Large intestine (tissue), 3 donors: ENCODE results near the gene ABCC3. TPM values are rescaled to one million over a fixed set of nuclear protein-coding genes. Genes with fewer than 3 reads are reported as not detected.
"Not testable (repeated sequence)": the region's sequence is repeated elsewhere in the genome, so short reads cannot be mapped to it uniquely, and the experiment has no call there.

Source experiments
- DNase-seq, 2 donors: peaks; one replicate each; pipeline versions ENCODE4 v3.0.0 to v3.0.0-alpha.2; 2013
- H3K27ac ChIP-seq: one replicate; pipeline ENCODE4 v1.5.1; 2013; ENCODE audit warnings: low read length
- H3K27me3 ChIP-seq: 2 replicates; pipeline ENCODE4 v1.6.1; 2013; ENCODE audit warnings: low read length; ENCODE audit not compliant: control insufficient read depth, insufficient read depth
- H3K36me3 ChIP-seq: 2 replicates; pipeline ENCODE4 v1.6.1; 2013; ENCODE audit warnings: low read length; ENCODE audit not compliant: control insufficient read depth, insufficient read depth
- H3K4me1 ChIP-seq: one replicate; pipeline ENCODE4 v1.6.1; 2013; ENCODE audit warnings: low read length; ENCODE audit not compliant: control insufficient read depth, insufficient read depth
- H3K4me3 ChIP-seq: one replicate; pipeline ENCODE4 v1.5.1; 2013; ENCODE audit warnings: low read length
- H3K9me3 ChIP-seq: one replicate; pipeline ENCODE4 v1.6.1; 2013; ENCODE audit warnings: mild to moderate bottlenecking, low read depth, low read length, moderate library complexity; ENCODE audit not compliant: control insufficient read depth
- WGBS: methylation state at CpG from one replicate; pipeline ENCODE4 v1.1.5; 2013; ENCODE audit warnings: low lambda C conversion rate; ENCODE audit not compliant: insufficient coverage; 5-methylcytosine and 5-hydroxymethylcytosine counted together
- polyA plus RNA-seq: library from polyadenylated mRNA; unstranded; fragments of 120-200 nt; gene quantifications from one replicate; pipeline ENCODE4 v1.2.1, GENCODE V29; 2013

Gene ABCC3
- polyA plus RNA-seq, 1 donor: 53.7 TPM

- Histone ChIP-seq H3K27ac (no peak overlapping the region), H3K4me1 (peaks cover 30% of the 10 kb centered on the region), H3K27me3 (no peaks in the 10 kb centered on the region), H3K9me3 (no peaks in the 10 kb centered on the region), H3K4me3 (no peak overlapping the region), H3K36me3 (no peaks in the 10 kb centered on the region)
- no peak for DNase-seq
- WGBS: 40% methylated on average over 1 of the region's 3 CpGs
Observed at GRCh38 chr17:50722746-50723145, 88.1 kb downstream of the ABCC3 start.

- H3K27me3 ChIP-seq, H3K4me3 ChIP-seq, DNase-seq, H3K36me3 ChIP-seq, H3K9me3 ChIP-seq, H3K27ac ChIP-seq: not testable (repeated sequence)
- WGBS: 100% methylated on average over 1 of the region's 6 CpGs
- peaks cover 29% of the 10 kb centered on the region for H3K4me1 ChIP-seq
Observed at GRCh38 chr17:50724622-50725021, 89.9 kb downstream of the ABCC3 start.

DNA sequence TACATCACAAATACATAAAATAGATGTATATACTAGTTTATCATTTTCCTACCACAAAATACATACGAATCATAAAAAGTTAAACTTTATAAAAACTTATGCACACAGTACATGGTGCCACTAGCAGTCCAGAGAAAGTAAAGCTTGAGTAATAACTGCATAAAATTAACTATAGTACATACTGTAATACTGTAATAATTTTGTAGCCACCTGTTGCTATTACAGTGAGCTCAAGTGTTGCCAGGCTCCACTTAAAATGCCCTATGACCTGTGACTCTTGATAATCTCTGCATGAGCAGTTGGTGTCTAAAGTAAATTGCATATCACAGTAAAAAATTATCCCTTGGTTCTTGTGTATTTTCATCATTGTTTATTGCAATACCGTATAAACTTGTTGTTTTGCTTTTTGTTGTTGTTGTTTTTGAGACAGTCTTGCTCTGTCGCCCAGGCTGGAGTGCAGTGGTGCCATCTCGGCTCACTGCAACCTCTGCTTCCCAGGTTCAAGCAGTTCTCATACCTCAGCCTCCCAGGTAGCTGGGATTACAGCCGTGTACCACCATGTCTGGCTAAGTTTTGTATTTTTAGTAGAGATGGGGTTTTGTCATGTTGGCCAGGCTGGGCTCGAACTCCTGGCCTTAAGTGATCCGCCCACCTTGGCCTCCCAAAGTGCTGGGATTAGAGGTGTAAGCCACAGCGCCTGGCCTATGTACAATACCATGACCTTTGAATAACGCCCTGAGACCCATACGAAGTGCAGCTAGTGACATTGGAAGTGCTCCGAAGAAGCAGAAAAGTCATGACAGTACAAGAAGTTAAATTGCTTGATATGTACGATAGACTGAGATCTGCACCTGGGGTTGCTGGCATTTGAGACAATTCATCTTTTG lies 91.3 kb downstream of the ABCC3 start:
- Histone ChIP-seq H3K36me3 (no peaks in the 10 kb centered on the region), H3K4me1 (peaks cover 29% of the 10 kb centered on the region), H3K27ac (no peak overlapping the region), H3K4me3 (no peak overlapping the region), H3K27me3 (no peaks in the 10 kb centered on the region), H3K9me3 (no peaks in the 10 kb centered on the region)
- DNase-seq: peak in 1 of 2 donors; percentile 34
- WGBS: 45% methylated on average over 6 of the region's 12 CpGs

GRCh38 chr17:50728112-50728429 lies 93.4 kb downstream of the ABCC3 start:
- Histone ChIP-seq H3K9me3 (no peaks in the 10 kb centered on the region), H3K4me1 (peaks cover 30% of the 10 kb centered on the region), H3K27ac (no peak overlapping the region), H3K27me3 (no peaks in the 10 kb centered on the region), H3K36me3 (no peaks in the 10 kb centered on the region), H3K4me3 (no peak overlapping the region)
- no peak for DNase-seq
- WGBS: 71% methylated on average over 1 of the region's 2 CpGs

DNA sequence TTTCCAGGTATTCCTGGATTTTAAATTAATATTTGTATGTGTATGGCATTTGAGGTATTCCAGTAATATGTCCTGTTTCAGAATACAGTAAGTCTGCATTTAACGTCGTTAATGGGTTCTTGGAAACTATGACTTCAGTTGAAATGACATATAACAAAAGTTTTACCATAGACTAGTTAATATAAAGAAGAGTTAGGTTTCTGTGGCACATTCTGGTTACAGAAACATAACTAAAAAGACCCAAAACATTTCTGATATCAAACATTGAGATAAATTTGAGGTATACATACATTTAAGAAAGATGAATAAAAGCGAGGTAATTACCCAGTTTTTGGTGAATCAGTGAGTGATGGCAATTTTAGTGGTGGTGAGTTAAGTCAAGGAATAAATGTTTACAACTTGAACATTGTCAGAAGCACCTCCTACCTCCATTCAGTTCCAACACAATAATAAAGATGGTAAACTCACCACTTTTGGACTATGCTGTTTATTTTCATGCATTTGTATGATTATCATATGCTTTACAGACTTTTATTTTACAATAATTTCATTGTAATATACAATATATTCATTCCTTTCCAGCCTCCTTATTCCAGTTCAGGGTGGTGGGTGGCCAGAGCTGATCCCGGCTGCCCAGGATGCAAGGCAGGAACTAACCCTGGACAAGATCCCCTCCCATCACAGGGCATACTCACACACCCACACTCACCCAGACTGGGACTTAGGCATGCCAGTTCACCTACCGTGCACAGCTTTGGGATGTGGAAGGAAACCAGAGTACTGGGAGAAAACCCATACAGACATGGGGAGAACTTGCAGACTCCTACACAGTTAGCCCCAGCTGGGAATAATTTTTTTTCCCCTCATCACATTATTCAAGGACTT lies 94.4 kb downstream of the ABCC3 start:
- 80% methylated on average over 1 of the region's 5 CpGs for WGBS
- H3K27ac ChIP-seq: no peak overlapping the region
- peaks cover 22% of the 10 kb centered on the region for H3K4me1 ChIP-seq
- DNase-seq: no peak
- no peaks in the 10 kb centered on the region for H3K9me3 ChIP-seq
- no peaks in the 10 kb centered on the region for H3K36me3 ChIP-seq
- no peak overlapping the region for H3K4me3 ChIP-seq
- H3K27me3 ChIP-seq: no peaks in the 10 kb centered on the region

- Histone ChIP-seq H3K36me3 (no peaks in the 10 kb centered on the region), H3K27ac (peak overlapping the region; percentile 10), H3K9me3 (no peaks in the 10 kb centered on the region), H3K4me1 (peaks cover 9% of the 10 kb centered on the region), H3K4me3 (no peak overlapping the region), H3K27me3 (no peaks in the 10 kb centered on the region)
- peak; percentile 39 to 80 for DNase-seq
- 30% methylated on average over 2 of the region's 7 CpGs for WGBS
Observed at GRCh38 chr17:50731575-50732460, 97.1 kb downstream of the ABCC3 start.

GRCh38 chr17:50735287-50735686 lies 100.6 kb downstream of the ABCC3 start:
- Histone ChIP-seq H3K4me3 (no peak overlapping the region), H3K4me1 (peaks cover 6% of the 10 kb centered on the region), H3K27ac (no peak overlapping the region), H3K9me3 (no peaks in the 10 kb centered on the region), H3K36me3 (peaks cover 21% of the 10 kb centered on the region), H3K27me3 (no peaks in the 10 kb centered on the region)
- WGBS: 57% methylated on average over 1 of the region's 3 CpGs
- no peak for DNase-seq

DNA sequence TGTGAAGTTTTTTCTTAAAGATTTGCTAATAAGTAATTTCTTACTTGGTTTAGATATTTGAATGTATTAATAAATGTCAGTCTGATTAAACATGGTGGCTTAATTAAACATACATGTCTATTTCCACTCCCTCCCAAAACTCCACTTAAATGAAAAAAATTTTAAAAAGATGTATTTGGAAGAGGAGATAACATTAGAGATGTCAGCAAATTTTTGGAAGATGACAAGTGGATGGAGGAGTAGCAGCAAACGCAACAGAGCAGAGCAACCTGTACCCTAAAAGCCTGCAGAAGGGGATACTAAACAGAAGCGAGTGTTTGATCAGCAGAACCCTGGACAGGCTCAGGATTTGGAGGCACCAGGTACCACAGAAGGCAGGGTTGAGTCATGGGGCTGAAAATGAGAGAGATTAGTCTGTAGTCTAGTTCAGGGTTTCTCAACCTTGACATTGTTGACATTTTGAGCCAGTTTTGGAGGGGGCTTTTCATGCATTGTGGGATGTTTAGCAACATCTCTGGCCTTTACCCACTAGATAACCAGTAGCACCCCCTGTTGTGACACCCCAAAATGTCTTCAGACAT lies 102.5 kb downstream of the ABCC3 start:
- peaks cover 38% of the 10 kb centered on the region for H3K36me3 ChIP-seq
- 80% methylated on average over 1 of the region's 2 CpGs for WGBS
- no peak for DNase-seq

GRCh38 chr17:50739098-50739497 lies 104.4 kb downstream of the ABCC3 start:
- Histone ChIP-seq H3K27ac (no peak overlapping the region), H3K9me3 (no peaks in the 10 kb centered on the region), H3K27me3 (no peaks in the 10 kb centered on the region), H3K36me3 (peaks cover 52% of the 10 kb centered on the region), H3K4me3 (no peak overlapping the region), H3K4me1 (no peaks in the 10 kb centered on the region)
- WGBS: 40% methylated on average over 1 of the region's 2 CpGs
- no peak for DNase-seq

More for the DNA sequence above, 102.5 kb downstream of the ABCC3 start:
- no peak overlapping the region for H3K4me3 ChIP-seq
- peaks cover 6% of the 10 kb centered on the region for H3K4me1 ChIP-seq
- no peaks in the 10 kb centered on the region for H3K27me3 ChIP-seq
- H3K9me3 ChIP-seq: no peaks in the 10 kb centered on the region
- no peak overlapping the region for H3K27ac ChIP-seq
